HL-60 (cell line): ENCODE measurements around the gene TTLL8.

Experiments
- CTCF ChIP-seq: IDR thresholded peaks from one replicate; pipeline ENCODE4 v1.5.1; 2011; ENCODE audit warnings: low read length, control low read depth, inconsistent platforms; ENCODE audit not compliant: insufficient read depth
- GABPA ChIP-seq: IDR thresholded peaks from 2 replicates; pipeline ENCODE4 v1.6.1; 2012; ENCODE audit warnings: low read depth
- POLR2AphosphoS5 ChIP-seq: IDR thresholded peaks from 2 replicates; pipeline ENCODE4 v1.6.1; 2012; ENCODE audit warnings: low read depth
- REST ChIP-seq: IDR thresholded peaks from 2 replicates; pipeline ENCODE4 v1.6.1; 2012; ENCODE audit warnings: low read depth; ENCODE audit not compliant: insufficient replicate concordance

- TF ChIP-seq CTCF (no peak), GABPA (no peak), POLR2AphosphoS5 (no peak), REST (no peak)
Observed at GRCh38 chr22:50084080-50084477, 26.0 kb upstream of the TTLL8 start.
